ENCODE results near the gene MTMR12. TPM values are rescaled to one million over a fixed set of nuclear protein-coding genes. Genes with fewer than 3 reads are reported as not detected.

Gene MTMR12
- total RNA-seq, 1 experiment from 2014 or later: 16.0 TPM

DNA sequence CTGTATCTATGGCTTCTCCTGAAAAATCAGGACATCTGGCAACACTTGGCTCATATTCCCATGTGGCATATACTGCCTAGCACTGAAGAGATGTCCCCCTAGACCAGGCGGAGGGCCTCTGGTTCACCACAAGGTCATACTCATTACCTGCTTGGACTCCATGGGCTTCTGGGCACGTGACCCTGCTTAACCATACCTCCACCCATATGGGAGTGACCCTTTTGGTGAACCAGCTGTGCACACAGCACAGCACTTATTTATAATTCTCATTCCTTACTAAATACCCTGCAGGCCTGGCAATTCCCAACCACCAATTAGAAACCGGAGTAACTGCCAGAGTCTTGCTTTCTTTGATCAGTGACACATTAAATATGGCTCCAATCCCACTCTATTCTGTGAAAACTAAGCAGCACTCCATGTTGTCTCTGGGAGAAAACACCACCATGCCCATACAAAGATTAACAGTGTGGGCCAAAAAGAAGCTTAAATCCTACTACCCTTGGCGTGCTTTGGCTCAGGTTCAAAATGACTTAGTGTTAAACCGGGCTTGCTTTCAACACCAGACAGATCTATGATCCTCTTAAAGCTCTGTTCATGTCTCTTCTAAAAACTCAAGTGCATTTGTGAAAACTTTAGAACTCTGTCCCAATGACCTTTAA, 57.7 kb downstream of the MTMR12 start:
- intact Hi-C loops (cut with micrococcal nuclease): no loop called here
- Histone ChIP-seq H3K9me3 (ENCODE audit: low read length) (no peaks in the 10 kb centered on the region), H2AFZ (ENCODE audit: low read length) (no peak overlapping the region), H3K9me2 (replicated peaks; ENCODE audit: low read length) (no peaks in the 10 kb centered on the region), H3K27me3 (ENCODE audit: low read length) (no peaks in the 10 kb centered on the region), H3F3A (ENCODE audit: low read length, unreplicated experiment) (no peaks in the 10 kb centered on the region), H3K4me1 (ENCODE audit: insufficient read depth, low read length) (no peaks in the 10 kb centered on the region), H3K9ac (ENCODE audit: low read length) (no peak overlapping the region), H3K4me2 (ENCODE audit: low read length) (no peak overlapping the region), H3K4me3 (ENCODE audit: low read length) (no peak overlapping the region), H3K27ac (ENCODE audit: low read length) (no peak overlapping the region), H3K36me3 (ENCODE audit: low read depth, low read length) (peaks cover 32% of the 10 kb centered on the region), H3K79me2 (ENCODE audit: low read length) (no peaks in the 10 kb centered on the region), H4K20me1 (ENCODE audit: low read length) (no peaks in the 10 kb centered on the region)
- DNase-seq: no peak
- TF ChIP-seq, protein P1, sequence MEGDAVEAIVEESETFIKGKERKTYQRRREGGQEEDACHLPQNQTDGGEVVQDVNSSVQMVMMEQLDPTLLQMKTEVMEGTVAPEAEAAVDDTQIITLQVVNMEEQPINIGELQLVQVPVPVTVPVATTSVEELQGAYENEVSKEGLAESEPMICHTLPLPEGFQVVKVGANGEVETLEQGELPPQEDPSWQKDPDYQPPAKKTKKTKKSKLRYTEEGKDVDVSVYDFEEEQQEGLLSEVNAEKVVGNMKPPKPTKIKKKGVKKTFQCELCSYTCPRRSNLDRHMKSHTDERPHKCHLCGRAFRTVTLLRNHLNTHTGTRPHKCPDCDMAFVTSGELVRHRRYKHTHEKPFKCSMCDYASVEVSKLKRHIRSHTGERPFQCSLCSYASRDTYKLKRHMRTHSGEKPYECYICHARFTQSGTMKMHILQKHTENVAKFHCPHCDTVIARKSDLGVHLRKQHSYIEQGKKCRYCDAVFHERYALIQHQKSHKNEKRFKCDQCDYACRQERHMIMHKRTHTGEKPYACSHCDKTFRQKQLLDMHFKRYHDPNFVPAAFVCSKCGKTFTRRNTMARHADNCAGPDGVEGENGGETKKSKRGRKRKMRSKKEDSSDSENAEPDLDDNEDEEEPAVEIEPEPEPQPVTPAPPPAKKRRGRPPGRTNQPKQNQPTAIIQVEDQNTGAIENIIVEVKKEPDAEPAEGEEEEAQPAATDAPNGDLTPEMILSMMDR (conservative IDR thresholded peaks at IDR 0.05; ENCODE audit: low read depth, low read length): no peak
- TF ChIP-seq EZH2phosphoT487 (IDR thresholded peaks at IDR 0.05; ENCODE audit: borderline replicate concordance, low read length) (no peak), EZH2 (IDR thresholded peaks at IDR 0.05; ENCODE audit: low read length, unreplicated experiment) (no peak)
- ChIA-PET POLR2A (ENCODE audit: unreplicated experiment) (no interaction called here), CTCF (no interaction called here)
- no peak; the same call in none of the 2 replicates for ATAC-seq
- no TSS peak for BruUV-seq (replicated peaks)

DNA sequence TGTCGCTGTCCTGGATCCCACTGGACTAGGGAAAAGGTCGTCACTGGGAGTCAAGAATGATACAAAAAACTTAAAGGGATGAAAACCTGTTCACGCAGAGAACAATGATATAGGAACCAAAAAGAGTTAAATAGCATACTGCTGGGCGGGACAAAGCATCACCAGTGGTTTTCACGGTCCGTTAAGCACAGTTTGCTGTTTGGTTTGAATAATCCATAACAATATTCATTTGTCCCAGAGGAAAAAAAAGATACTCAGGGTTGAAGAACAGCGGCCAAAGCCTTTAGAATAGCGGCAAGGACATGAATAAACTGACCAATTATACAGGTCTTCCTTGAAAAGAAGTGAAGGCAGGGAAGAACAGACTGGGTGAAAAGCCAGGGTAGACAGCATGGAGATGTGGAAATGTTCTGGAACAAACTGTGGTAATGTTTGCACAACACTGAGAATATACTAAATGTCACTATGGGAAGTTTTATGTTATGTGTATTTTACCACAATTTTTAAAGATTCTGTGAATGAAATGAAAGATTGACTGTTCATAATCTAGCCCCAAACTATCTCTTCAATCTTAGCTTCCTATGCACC, 60.8 kb downstream of the MTMR12 start:
- TF ChIP-seq EZH2 (IDR thresholded peaks at IDR 0.05; ENCODE audit: low read length, unreplicated experiment) (no peak), EZH2phosphoT487 (IDR thresholded peaks at IDR 0.05; ENCODE audit: borderline replicate concordance, low read length) (no peak)
- TF ChIP-seq, protein P1 (conservative IDR thresholded peaks at IDR 0.05; ENCODE audit: low read depth, low read length): no peak
- H2AFZ ChIP-seq (ENCODE audit: low read length): no peak overlapping the region
- no peaks in the 10 kb centered on the region for H4K20me1 ChIP-seq (ENCODE audit: low read length)
- H3K4me2 ChIP-seq (ENCODE audit: low read length): no peak overlapping the region
- no peak overlapping the region for H3K4me3 ChIP-seq (ENCODE audit: low read length)
- ATAC-seq (no peak), DNase-seq (no peak)
- H3K9ac ChIP-seq (ENCODE audit: low read length): no peak overlapping the region
- peaks cover 29% of the 10 kb centered on the region; the same call in 1 of the 2 replicates for H3K36me3 ChIP-seq (ENCODE audit: low read depth, low read length)
- no peaks in the 10 kb centered on the region for H3K9me2 ChIP-seq (replicated peaks; ENCODE audit: low read length)
- no peaks in the 10 kb centered on the region for H3K9me3 ChIP-seq (ENCODE audit: low read length)
- ChIA-PET POLR2A (ENCODE audit: unreplicated experiment) (no interaction called here), CTCF (no interaction called here)
- no TSS peak for BruUV-seq (replicated peaks)
- no peaks in the 10 kb centered on the region for H3K79me2 ChIP-seq (ENCODE audit: low read length)
- no peaks in the 10 kb centered on the region for H3F3A ChIP-seq (ENCODE audit: low read length, unreplicated experiment)
- intact Hi-C loops (cut with micrococcal nuclease): no loop called here
- H3K27ac ChIP-seq (ENCODE audit: low read length): no peak overlapping the region
- H3K27me3 ChIP-seq (ENCODE audit: low read length): no peaks in the 10 kb centered on the region
- no peaks in the 10 kb centered on the region for H3K4me1 ChIP-seq (ENCODE audit: insufficient read depth, low read length)

DNA sequence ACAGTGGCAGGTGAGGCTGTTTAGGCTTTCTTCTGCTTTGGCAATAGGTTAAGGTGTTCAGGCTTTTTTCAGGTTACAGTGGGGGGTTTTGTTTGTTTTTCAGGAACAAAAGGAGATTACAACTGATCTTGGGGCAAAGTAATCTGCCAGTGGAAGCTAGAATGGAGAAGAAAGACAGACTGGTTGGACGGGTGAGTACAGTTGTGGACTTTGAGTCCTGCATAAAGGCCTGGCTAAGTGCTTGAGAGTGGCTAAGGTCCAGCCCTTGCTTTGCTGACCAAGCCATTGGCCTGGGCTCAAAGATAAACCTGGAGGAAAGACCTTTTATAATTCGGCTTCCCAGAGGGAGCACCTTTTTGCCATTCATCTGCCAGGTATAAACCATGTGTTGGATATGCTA, 63.1 kb downstream of the MTMR12 start:
- no TSS peak for BruUV-seq (replicated peaks)
- TF ChIP-seq, protein P1 (conservative IDR thresholded peaks at IDR 0.05; ENCODE audit: low read depth, low read length): no peak
- TF ChIP-seq EZH2 (IDR thresholded peaks at IDR 0.05; ENCODE audit: low read length, unreplicated experiment) (no peak), EZH2phosphoT487 (IDR thresholded peaks at IDR 0.05; ENCODE audit: borderline replicate concordance, low read length) (no peak)
- POLR2A ChIA-PET (ENCODE audit: unreplicated experiment): no interaction called here
- CTCF ChIA-PET: no interaction called here
- Histone ChIP-seq H3K4me2 (ENCODE audit: low read length) (no peak overlapping the region), H2AFZ (ENCODE audit: low read length) (no peak overlapping the region), H3K27ac (ENCODE audit: low read length) (no peak overlapping the region), H3K36me3 (ENCODE audit: low read depth, low read length) (peaks cover 19% of the 10 kb centered on the region; the same call in 1 of the 2 replicates), H3K9me2 (replicated peaks; ENCODE audit: low read length) (no peaks in the 10 kb centered on the region), H3F3A (ENCODE audit: low read length, unreplicated experiment) (no peaks in the 10 kb centered on the region), H3K9ac (ENCODE audit: low read length) (no peak overlapping the region), H4K20me1 (ENCODE audit: low read length) (no peaks in the 10 kb centered on the region), H3K27me3 (ENCODE audit: low read length) (no peaks in the 10 kb centered on the region), H3K79me2 (ENCODE audit: low read length) (no peaks in the 10 kb centered on the region), H3K4me1 (ENCODE audit: insufficient read depth, low read length) (no peaks in the 10 kb centered on the region), H3K4me3 (ENCODE audit: low read length) (no peak overlapping the region), H3K9me3 (ENCODE audit: low read length) (no peaks in the 10 kb centered on the region)
- DNase-seq: no peak
- ATAC-seq: no peak
- intact Hi-C loops (cut with micrococcal nuclease): no loop called here

Measured in PC-3 (cell line).